HG03097 (cell line): Measurements from ENCODE around the gene RANBP1.
A peak's percentile ranks its signal among the peaks of the same experiment; 100 is the strongest.

Experiments used
- ATAC-seq: cut with Tn5 transposase; IDR thresholded peaks from one replicate; pipeline ENCODE4 v1.9.1; 2021; ENCODE audit not compliant: unreplicated experiment, low FRiP score

The RANBP1 gene

DNA sequence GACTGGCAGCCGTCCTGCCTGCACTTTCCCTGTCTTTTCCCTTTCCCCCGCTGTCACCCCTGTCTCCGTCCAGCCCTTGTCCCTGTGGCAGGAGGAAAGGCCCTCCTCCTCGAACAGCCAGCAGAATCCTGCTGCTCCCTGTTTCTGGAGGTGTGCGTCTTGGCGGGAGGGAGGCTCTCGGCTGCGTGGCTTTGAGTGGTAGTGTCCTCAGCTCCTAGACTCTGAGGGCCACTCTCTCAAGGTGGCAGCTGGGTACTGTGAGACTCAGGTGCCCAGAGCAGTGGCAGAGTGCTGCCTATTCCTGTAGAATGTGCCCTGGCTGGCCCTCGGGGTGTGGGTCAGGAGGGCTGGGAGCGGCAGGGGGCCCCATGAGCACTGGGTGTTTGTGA lies 9.1 kb upstream of the RANBP1 start:
- no peak for ATAC-seq

DNA sequence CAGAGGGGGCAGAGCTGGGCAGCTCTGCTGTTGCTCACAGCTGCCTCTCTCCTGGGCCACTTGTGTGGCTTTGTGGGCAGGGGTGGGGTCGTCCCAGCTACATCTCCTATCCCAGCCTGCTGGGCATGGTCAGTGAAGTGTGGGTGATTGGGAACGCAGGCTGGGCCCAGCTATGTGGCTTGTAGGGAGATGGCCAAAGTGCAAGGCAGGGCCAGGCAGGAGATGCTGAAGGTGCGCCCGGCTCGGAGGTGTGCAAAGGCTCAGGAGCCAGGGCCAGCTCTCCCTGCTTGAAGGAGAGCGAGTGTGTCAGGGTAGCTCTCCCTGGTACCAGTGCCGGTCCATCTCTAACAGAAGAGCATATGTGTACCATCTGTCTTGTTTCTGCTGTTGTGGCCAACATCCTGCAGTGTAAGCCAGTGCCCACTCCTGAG lies 8.4 kb upstream of the RANBP1 start:
- no peak for ATAC-seq

DNA sequence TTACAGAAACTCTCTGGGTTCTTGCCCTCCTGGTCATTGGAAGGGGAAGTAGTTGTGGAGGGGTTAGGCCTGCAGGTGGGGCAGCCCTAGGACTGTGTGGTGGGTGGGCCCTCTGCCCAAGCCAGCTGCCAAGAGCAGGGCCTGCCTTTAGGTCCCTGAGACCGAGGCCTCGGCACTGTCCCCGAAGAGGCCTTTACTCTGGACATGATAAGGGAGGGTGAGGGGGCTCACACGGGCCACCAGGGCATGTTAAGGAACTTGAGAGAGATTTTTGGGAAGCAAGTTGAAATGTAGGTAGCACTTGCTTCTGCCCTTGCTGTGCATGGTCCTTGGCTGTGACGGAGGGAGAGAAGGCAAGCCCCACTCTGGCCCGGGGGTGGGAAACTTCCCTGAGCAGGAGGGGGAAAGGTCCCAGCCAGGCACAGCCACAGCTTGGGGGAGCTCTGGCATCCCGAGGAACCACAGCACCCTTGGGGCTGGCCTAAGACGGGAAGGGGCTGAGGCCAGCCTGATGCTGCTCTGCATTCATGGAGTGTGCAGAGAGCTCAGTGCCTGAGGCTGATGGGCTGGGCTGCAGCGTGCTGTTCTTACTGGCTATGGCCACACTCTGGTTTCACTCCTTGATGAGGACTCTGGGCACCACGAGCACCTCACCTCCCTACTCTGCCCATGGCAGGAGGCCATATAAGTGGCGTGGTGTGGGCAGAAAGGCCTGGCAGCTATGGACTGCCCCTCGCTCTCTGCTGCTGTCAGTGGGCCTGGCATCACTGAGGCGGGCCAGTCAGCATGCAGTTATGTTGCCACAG lies 7.8 kb upstream of the RANBP1 start:
- no peak for ATAC-seq

DNA sequence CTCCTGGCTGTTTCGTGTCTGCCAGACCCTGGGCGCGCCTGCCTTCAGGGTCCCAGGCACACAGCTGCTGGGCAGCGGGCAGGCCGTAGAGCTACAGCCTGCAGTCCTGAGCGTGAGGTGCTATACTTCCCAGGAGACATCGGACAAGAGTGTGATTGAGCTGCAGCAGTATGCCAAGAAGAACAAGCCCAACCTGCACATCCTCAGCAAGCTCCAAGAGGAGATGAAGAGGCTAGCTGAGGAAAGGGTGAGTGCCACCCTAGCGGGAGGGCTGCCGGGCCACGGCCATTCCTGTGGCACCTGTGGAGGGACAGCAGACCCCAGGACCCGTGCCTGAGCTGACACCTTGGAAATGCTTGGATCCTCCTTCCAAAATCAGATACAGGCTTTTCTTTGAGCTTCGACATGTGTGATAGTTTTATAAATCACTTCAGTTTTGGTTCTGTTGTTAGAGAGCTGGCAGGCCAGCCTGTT lies 7.1 kb upstream of the RANBP1 start:
- no peak for ATAC-seq

DNA sequence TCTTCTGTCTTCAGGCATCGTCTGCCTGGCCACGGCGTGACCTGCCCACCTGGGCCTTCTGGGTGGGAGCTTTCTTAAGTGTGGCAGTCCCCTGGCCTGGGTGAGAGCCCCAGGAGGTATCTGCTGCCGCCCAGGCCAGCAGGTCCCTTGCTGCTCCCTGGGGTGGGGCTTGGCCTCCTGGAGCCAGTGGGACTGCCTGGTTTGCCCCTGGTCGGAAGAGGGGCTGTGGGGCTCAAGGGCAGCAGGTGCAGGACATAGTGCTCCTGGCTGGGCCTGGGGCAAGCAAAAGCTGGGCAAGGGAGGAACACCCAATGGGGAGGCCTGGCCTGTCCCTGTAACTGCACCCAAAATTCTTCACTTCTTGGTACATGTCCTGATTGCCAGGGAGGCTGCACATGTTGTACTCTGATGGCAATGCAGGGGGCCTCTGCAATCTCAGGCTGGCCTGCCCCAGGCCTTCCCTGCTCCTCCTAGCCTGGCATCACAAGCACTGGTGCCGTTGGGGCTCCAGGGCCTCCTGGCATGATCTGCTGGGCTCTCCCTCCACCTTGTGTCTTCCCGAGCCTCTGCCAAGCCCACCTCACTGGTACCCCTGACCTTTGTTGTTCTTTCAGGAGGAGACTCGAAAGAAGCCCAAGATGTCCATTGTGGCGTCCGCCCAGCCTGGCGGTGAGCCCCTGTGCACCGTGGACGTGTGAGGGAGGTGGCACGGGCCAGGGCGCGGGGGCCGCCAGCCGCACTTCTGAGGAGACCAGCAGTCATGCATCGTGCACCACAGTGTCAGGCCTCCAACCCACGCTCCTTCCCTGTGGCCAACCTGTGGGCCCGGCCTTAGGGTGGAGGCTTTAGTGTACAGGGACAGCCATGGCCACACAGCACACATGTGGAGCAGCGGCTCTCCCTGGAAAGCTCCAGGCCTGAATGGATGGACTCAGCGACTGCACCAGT lies 6.2 kb upstream of the RANBP1 start:
- no peak for ATAC-seq

DNA sequence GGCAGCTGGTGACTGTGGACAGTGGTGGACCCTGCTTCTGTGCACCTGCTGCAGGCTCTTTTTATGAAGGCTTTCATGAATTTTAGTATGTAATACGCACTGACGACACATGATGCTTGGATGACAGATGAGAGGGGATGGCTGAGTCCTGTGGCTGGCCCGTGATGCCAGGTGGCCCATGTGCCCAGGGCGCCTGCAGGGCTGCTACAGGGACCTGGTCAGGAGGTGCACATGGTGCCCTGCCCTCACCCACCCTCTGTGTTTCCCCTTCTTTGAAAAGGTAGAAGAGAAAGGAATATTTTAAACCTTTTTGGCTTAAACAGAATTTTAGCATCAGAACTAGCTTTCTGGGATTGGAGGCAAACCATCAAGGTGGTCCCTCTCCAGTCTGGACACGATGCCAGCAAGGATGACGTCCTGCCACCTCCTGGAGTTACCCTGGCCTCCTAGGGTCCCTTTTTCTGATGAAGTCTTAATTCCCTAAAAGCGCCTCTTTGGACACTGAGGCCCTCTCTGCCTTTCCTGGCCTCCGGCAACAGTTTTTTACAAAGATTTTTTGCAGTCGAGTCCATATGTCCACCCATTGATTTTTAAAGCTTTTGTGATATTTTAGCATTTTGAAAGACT lies 5.4 kb upstream of the RANBP1 start:
- ATAC-seq, result no peak

DNA sequence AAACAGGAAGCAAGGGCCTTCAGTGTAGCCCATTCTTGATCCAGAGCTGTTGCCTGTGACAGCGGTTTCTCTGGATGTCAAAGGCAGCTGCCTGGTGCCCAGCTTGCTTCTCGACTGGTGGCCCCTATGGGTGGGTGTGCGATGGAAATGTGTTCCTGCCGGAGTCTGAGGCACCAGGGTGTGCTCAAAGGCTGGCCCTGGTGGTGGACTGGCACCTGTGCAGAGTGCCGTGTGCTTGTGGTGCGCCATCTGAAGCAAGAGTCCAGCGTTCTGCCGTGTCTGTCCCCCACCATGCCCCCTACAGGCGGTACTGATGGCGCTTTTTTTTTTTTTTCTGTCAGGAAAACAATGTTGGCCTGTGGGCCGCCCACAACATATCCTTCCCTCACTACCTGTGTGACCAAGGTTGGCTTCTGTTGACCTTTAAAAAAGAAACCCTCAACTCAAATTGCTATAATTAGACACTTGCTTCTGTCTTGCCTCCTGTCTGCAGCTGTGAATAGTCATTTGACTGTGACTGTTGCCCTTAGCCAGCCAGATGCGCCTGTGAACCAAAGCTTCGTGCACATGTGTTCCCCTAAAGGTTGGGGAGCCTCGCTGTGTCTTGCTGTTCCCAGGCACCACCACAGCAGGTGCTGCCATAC lies 4.7 kb upstream of the RANBP1 start:
- no peak for ATAC-seq

DNA sequence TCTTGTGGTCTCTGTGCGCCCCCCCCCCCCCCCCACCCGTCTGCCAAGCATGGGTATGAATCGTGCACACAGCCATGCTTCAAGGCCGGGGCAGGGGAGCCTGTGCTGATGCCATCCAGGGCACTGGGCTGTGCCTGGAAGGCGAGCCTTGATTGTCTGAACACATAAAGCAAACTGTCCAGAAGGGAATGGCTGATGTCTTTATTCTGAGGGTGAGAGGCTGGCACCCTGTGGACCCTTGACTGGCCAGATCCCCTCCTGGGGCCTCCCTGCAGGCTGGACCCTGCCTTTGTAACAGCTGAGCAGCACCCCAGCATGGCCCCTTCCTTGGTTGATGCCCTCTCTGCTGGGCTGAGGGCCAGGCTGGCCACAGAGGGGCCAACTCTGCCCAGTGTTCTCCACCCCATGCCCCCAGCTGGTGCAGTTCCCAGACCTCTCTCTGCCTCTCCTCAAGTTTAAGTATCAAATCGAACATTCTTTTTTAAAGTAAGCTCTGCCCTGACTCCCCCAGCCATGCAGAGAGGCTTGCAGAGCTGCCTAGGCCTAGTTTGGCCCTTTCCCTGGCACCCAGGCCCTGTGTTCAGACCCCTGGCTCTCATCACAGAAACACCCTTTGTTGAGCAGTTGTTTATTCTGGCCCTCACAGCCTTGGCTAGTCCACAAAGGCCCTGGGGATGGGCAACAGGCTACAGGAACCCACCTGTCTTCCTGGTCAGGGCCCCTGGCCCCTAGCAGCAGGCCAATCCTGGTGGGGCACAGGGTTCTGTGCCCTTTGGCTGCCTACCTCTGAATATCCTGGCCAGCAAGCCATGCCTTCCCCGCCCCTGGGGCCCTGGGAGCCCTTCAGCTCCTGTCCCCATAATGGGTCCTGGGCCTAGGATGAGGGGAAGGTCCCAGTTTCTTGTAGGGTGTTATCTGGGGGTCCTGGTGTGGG lies 3.9 kb upstream of the RANBP1 start:
- ATAC-seq, result no peak

DNA sequence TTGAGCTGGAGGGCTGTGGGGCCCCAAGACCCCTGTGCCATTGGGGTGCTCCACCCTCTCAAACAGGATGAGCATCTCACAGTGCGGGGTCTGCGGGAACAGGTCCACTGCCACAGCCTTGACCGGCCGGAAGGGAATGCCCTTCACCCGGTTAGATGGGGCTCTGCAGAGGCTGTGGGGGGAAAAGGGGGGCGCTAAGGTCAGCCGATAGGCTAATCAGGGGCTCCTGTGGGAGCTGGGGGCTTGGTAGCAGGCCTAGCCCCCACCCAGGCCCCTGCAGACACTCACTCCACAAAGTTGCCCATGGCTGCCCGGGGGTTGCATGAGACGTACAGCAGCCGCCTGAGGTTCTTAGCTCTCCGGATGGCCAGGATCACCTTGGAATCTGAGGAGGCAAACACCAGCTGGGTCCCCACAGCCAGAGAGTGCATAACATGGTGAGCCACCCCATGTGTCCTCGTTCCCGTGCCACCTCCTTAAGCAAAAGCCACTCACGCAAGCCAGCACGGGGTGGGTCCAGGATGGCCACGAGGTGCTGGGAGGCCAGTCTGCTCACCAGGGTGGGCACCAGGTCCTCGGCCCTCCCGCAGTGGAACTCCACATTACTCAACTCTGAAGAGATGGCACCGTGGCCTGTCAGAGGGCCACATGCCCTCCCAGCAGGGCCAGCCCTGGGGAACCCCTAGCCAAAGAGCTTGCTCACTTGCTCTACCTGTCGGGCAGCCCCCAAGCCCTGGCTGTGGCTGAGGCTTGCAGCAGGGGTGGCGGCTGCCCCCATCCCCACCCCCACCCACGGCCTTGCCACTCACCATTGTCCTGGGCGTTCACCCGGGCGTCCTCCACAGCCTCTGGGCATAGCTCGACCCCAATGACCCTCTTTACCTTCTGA lies 3.0 kb upstream of the RANBP1 start:
- no peak for ATAC-seq

DNA sequence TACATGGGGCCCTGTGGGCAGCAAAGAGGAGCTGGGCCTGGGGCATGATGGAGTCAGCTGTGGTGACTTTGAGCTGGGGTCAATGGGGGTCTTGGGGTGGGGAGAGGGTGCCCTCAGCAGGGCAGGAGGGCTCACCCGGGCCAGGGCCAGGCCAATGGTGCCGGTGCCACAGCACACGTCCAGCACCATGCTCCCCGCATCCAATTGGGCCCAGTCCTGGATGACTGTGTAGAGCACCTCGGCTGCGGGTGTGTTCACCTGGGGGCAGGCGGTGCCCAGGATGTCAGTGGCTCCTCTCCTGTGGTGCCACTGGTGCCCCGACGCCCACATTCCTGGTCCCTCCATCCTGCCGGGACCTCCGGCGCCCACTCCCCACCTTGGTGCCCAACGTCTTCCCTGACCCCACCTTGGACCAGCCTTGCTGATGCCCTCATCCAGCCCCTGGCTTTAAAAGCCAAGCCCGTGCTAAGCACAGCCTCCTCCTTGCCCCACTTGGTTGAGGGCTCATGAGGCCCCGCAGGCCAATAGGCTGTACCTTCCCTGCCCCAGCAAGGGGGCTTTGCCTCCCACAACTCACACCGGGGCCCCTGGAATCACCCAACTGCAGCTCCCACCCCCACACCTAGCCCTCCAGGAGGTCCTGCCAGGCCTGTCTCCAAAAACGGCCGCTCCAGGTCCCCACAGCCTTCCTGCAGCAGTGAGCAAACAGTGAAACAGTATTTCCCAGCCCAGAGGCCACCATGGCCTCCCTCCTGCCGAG lies 2.2 kb upstream of the RANBP1 start:
- ATAC-seq, result no peak

DNA sequence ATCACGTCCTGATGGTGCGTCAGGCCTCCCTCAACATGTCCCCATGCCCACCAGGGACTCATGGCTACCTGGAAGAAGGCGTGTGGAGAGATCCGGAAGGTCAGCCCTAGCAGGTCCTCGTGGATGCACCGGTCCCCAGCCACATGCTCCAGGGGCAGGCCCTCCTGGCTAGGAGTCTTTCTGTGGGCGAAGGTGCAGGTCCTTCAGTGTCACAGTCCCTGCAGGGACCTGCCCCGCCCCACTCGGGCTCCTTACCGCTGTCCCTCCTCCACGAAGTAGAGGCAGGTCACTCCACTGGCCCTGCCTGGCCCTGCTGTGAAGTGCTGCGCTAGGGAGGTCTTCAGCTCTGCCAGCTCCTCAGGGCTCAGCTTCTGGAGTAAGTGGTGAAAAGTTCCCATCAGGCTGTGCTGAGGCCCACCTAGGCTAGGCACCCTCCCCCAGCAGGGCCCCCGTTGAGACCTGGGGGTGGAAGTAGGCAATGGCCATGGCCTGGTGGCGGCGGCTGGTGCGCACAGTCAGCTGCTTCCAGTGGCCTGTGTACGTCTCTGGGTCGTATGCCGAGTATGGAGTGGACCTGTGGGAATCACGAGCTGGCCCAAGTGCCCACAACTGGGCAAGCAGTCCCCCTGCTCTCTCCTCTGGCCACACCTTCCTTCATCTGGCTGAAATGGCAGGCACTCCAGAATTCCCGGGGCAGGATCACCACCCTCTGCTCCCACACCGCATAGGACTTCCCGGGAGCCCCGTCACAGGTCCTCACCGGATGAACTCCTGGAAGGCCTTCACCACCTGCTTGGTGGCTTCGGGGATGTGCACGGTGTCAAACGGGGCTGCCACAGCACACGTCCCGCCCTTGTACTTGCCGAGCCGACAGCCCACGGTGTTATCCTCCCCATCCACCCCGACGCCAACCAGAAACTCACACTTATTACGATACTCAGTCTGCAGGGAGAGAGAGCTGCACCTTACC lies 1.1 kb upstream of the RANBP1 start:
- no peak for ATAC-seq

DNA sequence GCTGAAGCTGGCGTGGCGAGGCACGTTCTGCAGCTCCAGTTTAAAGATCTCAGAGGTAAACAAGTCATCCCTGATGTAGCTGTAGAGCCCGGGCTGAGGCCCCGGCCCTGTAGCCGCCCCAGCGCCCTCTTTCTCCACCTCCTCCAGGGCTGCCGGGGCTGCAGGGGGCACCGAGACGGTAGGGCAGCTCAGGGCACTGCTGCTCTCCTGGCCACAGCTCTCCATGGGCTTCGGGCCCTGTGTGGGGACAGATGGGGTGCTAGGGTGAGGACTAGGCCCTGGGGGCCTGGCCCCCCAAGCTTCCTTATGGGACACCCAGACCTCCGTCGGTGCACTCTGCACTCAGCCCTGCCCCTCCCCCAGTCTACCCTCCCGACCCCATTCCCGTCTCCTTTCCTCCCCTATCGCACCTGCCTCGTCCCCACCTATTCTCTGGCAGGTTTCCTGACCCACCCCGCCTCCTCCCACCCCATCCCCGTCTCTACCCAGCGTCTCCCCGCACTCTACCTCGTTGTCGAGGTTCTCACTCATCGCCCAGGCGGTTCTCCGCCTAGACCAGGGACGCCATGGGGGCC lies 559 bp downstream of the RANBP1 start:
- ATAC-seq, result no peak

DNA sequence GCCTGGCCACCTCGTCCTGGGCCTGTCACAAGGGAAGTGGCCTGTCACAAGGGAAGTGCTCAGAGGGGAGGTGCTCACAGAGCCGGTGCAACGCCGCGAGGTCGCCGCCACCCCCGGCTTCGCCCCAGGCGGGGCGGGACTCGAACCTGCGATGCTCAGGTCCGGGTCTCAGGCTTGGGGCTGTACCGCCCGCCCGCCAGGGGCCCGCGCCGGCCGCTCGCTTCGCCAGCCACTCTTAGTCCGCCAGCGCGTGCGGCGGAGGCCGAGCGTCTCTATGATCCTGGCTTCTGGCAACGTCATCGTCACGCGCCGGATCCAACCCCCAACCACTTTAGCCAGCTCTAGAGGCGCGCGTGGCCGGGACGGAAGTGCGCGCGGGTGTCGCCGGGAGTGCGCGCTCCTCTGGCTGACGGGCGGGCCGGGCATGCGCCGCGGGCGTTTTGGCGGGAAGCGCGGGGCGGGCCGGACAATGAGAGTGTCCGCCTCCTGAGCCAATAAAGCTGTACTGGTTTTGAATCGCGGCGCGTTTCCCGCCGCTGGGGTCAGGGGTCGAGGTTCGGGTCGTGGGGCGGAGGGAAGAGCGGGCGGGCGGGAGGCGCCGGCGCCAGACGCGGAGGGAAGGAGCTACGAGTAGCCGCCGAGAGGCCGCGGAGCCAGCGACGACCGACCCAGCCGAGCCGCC lies 1.2 kb downstream of the RANBP1 start, which contains the start of gene TRMT2A:
TRMT2A (minus strand) TSS at position 276 of the 682 bp plus-strand sequence. CDS start 320 bp downstream, outside the sequence.
- ATAC-seq, result peak; percentile 76

DNA sequence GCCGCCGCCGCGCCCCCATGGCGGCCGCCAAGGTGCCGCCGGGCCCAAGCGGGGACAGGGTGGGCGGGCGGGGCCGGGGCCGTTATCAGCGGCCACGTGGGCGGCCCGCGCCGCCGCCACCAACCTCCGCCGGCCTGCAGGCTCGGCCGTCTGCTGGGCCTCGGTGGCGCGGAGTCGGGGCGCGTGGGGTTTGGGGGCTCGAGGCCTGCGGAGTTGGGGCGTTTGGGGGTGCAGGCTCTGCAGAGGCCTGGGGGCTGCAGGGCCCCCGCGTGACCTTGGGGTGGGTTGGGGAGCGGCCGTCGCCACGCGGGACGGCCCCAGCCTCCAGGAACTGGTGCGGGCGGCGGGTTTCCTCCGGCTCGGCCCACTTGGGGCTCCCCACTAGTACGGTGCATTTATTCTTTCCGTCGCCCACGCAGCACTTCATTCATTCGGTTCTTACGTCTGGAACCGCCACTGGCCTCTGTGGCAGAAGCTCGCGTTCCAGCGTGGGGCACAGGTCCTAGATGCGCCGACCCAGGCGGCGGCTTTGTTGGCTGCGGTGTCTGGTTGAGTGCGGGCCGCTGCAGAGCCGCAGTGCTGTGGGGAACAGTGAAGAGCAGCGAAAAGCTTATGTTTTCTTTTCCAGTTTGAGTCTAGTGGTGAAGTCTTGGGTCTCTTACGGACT lies 1.9 kb downstream of the RANBP1 start:
- peak; percentile 22 for ATAC-seq
